Tibial nerve (tissue), 4 donors: Measurements from ENCODE around the gene EHF. TPM values are rescaled to one million over a fixed set of nuclear protein-coding genes. Genes with fewer than 3 reads are reported as not detected.
A peak's percentile ranks its signal among the peaks of the same experiment; 100 is the strongest.

Experiments used
- DNase-seq, 2 donors: peaks; one replicate each; pipeline ENCODE4 v3.0.0-alpha.2; 2019; ENCODE audit warnings: low spot score in 2 of 2
- H3K27ac ChIP-seq, 4 donors: fragments of 200-600 bp; sonication (generic) in 3 of 4; one replicate each; pipeline ENCODE4 v1.5.1; 2017 to 2019; ENCODE audit warnings: mild to moderate bottlenecking in 1 of 4
- H3K27me3 ChIP-seq, 2 donors: fragments of 200-600 bp; sonication (generic) in 1 of 2; one replicate each; pipeline versions ENCODE4 v1.5.1 to v1.6.0; 2017 to 2019
- H3K36me3 ChIP-seq, 3 donors: fragments of 200-600 bp; sonication (generic); one replicate each; pipeline ENCODE4 v1.5.1; 2018 to 2019
- H3K4me1 ChIP-seq, 4 donors: fragments of 200-600 bp; sonication (generic) in 3 of 4; one replicate each; pipeline ENCODE4 v1.5.1; 2017 to 2019
- H3K4me3 ChIP-seq, 4 donors: fragments of 200-600 bp; sonication (generic) in 3 of 4; one replicate each; pipeline ENCODE4 v1.5.1; 2017 to 2019; ENCODE audit warnings: mild to moderate bottlenecking in 1 of 4, moderate library complexity in 1 of 4
- H3K9me3 ChIP-seq, 4 donors: fragments of 200-600 bp; sonication (generic) in 3 of 4; one replicate each; pipeline ENCODE4 v1.5.1; 2017 to 2019
- EP300 ChIP-seq, 2 donors: sonication (generic); formaldehyde crosslinking; IDR thresholded peaks; one replicate each; pipeline ENCODE4 v1.6.1; 2017; ENCODE audit warnings: antibody characterized with exemption in 2 of 2, mild to moderate bottlenecking in 1 of 2
- POLR2A ChIP-seq, 2 donors: fragments of 450-650 bp; IDR thresholded peaks; one replicate each; pipeline ENCODE4 v1.6.1; 2017; ENCODE audit warnings: antibody characterized with exemption in 2 of 2, mild to moderate bottlenecking in 2 of 2, moderate library complexity in 2 of 2
- WGBS, 2 donors: methylation state at CpG; one replicate each; pipeline ENCODE4 v1.1.5; 2018; 5-methylcytosine and 5-hydroxymethylcytosine counted together
- total RNA-seq, 4 donors: library from RNA; depleted of rRNA; stranded (reverse); fragments of >200 nt; gene quantifications; one replicate each; pipeline ENCODE4 v1.1.0, GENCODE V29; 2016
- TF ChIP-seq, protein P1 (sequence below), 5 experiments: fragments of 200-600 bp in 3 of 5; fragments of 450-650 bp in 2 of 5; sonication (generic) in 3 of 5; IDR thresholded peaks; one replicate each; pipeline ENCODE4 v1.5.1; 2016 to 2019; ENCODE audit warnings: antibody characterized with exemption in 5 of 5, mild to moderate bottlenecking in 3 of 5, moderate library complexity in 2 of 5

Gene EHF
- total RNA-seq, 4 donors from 2014 or later = 0.22 TPM; not detected in 3

DNA sequence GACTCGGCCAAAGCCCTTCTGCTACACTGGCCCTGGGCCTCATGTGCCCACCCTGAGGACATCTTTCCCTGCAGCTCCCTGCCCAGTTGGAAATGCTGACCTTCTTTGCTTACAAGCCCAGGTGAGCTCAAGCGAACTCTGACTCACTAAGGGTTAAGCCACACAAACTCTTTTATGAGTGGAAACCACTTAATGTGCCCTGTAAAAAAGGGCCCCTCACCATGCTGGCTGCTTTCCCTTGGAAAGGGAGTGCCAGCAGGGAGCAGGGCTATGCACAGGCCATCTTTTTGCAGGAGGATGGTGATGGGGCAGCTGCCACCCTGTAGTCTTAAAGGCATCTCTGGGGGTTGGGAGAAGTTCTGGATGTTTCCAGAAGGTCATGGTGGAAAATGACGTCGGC, 18.7 kb downstream of the EHF start:
- TF ChIP-seq POLR2A (IDR thresholded peaks at IDR 0.05) (no peak), EP300 (IDR thresholded peaks at IDR 0.05) (no peak)
- TF ChIP-seq, protein P1, sequence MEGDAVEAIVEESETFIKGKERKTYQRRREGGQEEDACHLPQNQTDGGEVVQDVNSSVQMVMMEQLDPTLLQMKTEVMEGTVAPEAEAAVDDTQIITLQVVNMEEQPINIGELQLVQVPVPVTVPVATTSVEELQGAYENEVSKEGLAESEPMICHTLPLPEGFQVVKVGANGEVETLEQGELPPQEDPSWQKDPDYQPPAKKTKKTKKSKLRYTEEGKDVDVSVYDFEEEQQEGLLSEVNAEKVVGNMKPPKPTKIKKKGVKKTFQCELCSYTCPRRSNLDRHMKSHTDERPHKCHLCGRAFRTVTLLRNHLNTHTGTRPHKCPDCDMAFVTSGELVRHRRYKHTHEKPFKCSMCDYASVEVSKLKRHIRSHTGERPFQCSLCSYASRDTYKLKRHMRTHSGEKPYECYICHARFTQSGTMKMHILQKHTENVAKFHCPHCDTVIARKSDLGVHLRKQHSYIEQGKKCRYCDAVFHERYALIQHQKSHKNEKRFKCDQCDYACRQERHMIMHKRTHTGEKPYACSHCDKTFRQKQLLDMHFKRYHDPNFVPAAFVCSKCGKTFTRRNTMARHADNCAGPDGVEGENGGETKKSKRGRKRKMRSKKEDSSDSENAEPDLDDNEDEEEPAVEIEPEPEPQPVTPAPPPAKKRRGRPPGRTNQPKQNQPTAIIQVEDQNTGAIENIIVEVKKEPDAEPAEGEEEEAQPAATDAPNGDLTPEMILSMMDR (IDR thresholded peaks at IDR 0.05) = no peak
- DNase-seq = no peak
- peaks cover 0 to 7% (median 0%) of the 10 kb centered on the region in 4 donors for H3K4me1 ChIP-seq
- H3K27ac ChIP-seq = peak overlapping the region in 1 of 4 donors; percentile 36
- no peaks in the 10 kb centered on the region for H3K36me3 ChIP-seq
- H3K27me3 ChIP-seq = peaks cover 0 to 13% of the 10 kb centered on the region in 2 donors
- WGBS, 2 donors = 74 to 79% methylated on average over 4 of the region's 4 CpGs
- H3K9me3 ChIP-seq = no peaks in the 10 kb centered on the region
- H3K4me3 ChIP-seq = no peak overlapping the region

DNA sequence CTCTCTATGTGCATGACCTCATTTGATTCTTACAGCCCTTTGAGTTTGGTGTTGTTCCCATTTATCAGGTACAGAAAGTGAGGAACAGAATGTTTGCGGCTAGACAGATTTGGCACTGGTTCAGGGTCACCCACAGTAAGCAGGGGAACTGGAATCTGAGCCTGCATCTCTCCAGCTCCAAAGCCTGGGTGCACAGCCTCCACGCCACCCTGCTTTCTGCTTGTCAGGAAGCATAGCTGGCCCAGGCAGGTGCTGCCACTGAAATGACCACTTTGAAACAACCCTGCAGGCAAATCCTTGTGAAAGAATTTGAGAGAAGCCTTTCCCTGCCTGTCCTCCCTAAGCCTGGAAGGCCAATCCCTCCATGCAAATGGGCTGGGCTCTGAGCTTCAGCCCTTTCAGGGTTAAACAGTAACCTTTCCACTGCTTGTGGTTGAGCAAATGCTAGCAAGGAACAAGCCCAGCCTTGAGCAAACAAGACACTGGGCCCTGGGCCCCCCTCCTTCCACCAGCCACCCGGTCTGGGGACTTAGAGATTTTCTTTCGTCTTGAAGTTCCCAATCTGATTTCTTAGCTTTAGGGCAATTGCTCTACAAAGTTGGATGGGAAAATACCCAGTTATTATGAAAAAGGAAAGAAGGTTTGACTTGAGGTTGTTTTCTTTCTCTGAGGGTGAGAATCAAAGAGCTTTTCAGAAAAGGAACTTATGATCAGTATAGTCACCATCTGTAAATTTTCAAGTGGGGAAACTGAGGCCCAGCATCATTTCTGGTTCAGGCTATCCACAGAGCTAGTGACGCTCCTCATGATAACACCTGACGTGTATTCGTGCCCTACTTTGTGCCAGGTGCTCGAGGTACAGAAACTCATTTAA, 19.4 kb downstream of the EHF start:
- 79 to 83% methylated on average over 8 of the region's 8 CpGs for WGBS, 2 donors
- no peak overlapping the region for H3K4me3 ChIP-seq
- peaks cover 0 to 13% of the 10 kb centered on the region in 2 donors for H3K27me3 ChIP-seq
- peaks cover 0 to 7% (median 0%) of the 10 kb centered on the region in 4 donors for H3K4me1 ChIP-seq
- peak overlapping the region in 1 of 4 donors; percentile 36 for H3K27ac ChIP-seq
- no peak for DNase-seq
- no peaks in the 10 kb centered on the region for H3K36me3 ChIP-seq
- no peaks in the 10 kb centered on the region for H3K9me3 ChIP-seq
- TF ChIP-seq POLR2A (IDR thresholded peaks at IDR 0.05) (no peak), EP300 (IDR thresholded peaks at IDR 0.05) (no peak)
- TF ChIP-seq, protein P1 (IDR thresholded peaks at IDR 0.05) = no peak

DNA sequence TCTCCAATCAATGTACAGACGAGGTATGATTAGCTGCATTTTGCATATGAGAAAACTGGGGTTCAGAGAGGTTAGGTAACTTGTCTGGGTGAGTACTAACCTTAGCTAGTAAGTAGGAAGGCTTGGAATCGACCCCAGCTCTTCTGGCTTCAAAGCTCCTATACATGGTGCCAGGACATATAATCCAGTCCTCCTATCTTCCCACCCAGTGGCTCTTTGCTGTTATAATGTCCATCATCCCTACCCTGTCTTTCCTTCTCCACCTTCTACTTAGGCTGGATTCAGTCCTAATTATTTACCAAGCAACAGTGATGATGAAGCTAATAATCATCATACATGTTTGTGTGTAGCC, 20.0 kb downstream of the EHF start:
- TF ChIP-seq EP300 (IDR thresholded peaks at IDR 0.05) (no peak), POLR2A (IDR thresholded peaks at IDR 0.05) (no peak)
- TF ChIP-seq, protein P1 (IDR thresholded peaks at IDR 0.05) = no peak
- WGBS, 2 donors = 86 to 90% methylated on average over 2 of the region's 2 CpGs
- H3K27ac ChIP-seq = peak overlapping the region in 1 of 4 donors; percentile 5
- H3K4me1 ChIP-seq = peaks cover 0 to 7% (median 0%) of the 10 kb centered on the region in 4 donors
- H3K36me3 ChIP-seq = no peaks in the 10 kb centered on the region
- H3K4me3 ChIP-seq = no peak overlapping the region
- no peaks in the 10 kb centered on the region for H3K9me3 ChIP-seq
- no peak for DNase-seq
- H3K27me3 ChIP-seq = peaks cover 0 to 13% of the 10 kb centered on the region in 2 donors

DNA sequence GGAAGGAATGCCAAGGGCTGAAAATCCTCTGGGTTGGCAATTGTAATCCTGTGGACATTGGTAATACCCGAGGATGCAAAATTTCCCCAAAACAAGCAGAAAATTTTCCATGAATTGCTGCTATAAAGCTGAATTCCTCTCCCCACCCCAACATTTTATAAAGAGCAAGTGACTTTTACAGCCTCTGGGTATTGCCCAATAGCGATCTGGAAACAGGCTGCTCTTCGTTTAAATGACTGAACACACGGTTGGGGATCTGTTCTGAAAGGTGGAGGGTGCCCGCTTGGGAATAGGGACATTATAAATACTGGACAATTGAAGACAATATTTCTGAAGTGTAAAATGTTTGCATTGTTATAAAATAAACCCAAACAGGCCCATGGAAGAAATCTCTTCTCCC, 20.6 kb downstream of the EHF start:
- DNase-seq = no peak

More for the DNA sequence above, 20.6 kb downstream of the EHF start:
- Histone ChIP-seq H3K27ac (peak overlapping the region in 1 of 4 donors; percentile 17), H3K4me3 (no peak overlapping the region), H3K36me3 (no peaks in the 10 kb centered on the region), H3K27me3 (peaks cover 0 to 18% of the 10 kb centered on the region in 2 donors), H3K9me3 (no peaks in the 10 kb centered on the region), H3K4me1 (peaks cover 0 to 7% (median 0%) of the 10 kb centered on the region in 4 donors)
- TF ChIP-seq EP300 (IDR thresholded peaks at IDR 0.05) = no peak
- TF ChIP-seq, protein P1 (IDR thresholded peaks at IDR 0.05) = no peak
- TF ChIP-seq POLR2A (IDR thresholded peaks at IDR 0.05) = no peak
- 61 to 62% methylated on average over 5 of the region's 5 CpGs for WGBS, 2 donors
